H1 (cell line): ENCODE measurements around the gene PRR36. TPM values are rescaled to one million over a fixed set of nuclear protein-coding genes. Genes with fewer than 3 reads are reported as not detected.

Source experiments
- CTCF ChIA-PET: fragments of 300-600 bp; sonication (Branson Sonifier 250); formaldehyde crosslinking; loops from one replicate; lab custom pipeline; 2021; ENCODE audit not compliant: partially characterized antibody; lab: Charles Lee
- POLR2A ChIA-PET: fragments of 300-600 bp; sonication (Branson Sonifier 250); formaldehyde crosslinking; loops from one replicate; lab custom pipeline; 2021; ENCODE audit warnings: inconsistent platforms; ENCODE audit not compliant: partially characterized antibody; lab: Charles Lee
- DNase-seq, 2 experiments: peaks; one replicate each; pipeline versions ENCODE4 v3.0.0 to v3.0.0-alpha.2; 2010 to 2022; ENCODE audit warnings: low spot score in 2 of 2, low read depth in 1 of 2, mixed read lengths in 1 of 2
- FAIRE-seq: peaks from 2 replicates; lab custom pipeline; 2011; peaks lifted over from hg19 to GRCh38; lab: Jason Lieb, UNC
- H2AFZ ChIP-seq: 2 replicates; pipeline ENCODE4 v1.8.1; 2012; ENCODE audit warnings: low read length, inconsistent platforms
- H2AK5ac ChIP-seq: 2 replicates; pipeline ENCODE4 v1.6.1; 2013; ENCODE audit warnings: low read depth, low read length
- H2BK120ac ChIP-seq: replicated peaks from 2 replicates; pipeline ENCODE3; 2013; ENCODE audit warnings: low read depth, low read length, inconsistent platforms
- H2BK12ac ChIP-seq: 2 replicates; pipeline ENCODE4 v1.6.1; 2013; ENCODE audit warnings: low read depth, low read length
- H2BK15ac ChIP-seq: 2 replicates; pipeline ENCODE4 v1.6.1; 2013; ENCODE audit warnings: low read length
- H2BK20ac ChIP-seq: 2 replicates; pipeline ENCODE4 v1.6.1; 2013; ENCODE audit warnings: low read length
- H2BK5ac ChIP-seq: 2 replicates; pipeline ENCODE4 v1.6.1; 2013; ENCODE audit warnings: low read depth, low read length
- H3K14ac ChIP-seq: 2 replicates; pipeline ENCODE4 v1.6.1; 2013; ENCODE audit warnings: inconsistent platforms; ENCODE audit not compliant: insufficient read length
- H3K18ac ChIP-seq: 2 replicates; pipeline ENCODE4 v1.6.1; 2013; ENCODE audit warnings: low read length; ENCODE audit errors: extremely low read depth
- H3K23ac ChIP-seq: 2 replicates; pipeline ENCODE4 v1.6.1; 2013; ENCODE audit warnings: inconsistent platforms; ENCODE audit not compliant: insufficient read length
- H3K23me2 ChIP-seq: 2 replicates; pipeline ENCODE4 v1.6.1; 2013; ENCODE audit warnings: low read depth, low read length
- H3K27ac ChIP-seq: 2 replicates; pipeline ENCODE4 v1.6.1; 2011; ENCODE audit warnings: low read depth, low read length, inconsistent platforms
- H3K27me3 ChIP-seq, 4 experiments: replicated peaks in 1 of 4; 1 replicate in 1 of 4; 2 replicates in 3 of 4; pipeline versions ENCODE4 v1.6.1 to v1.8.1; 2011 to 2013; ENCODE audit warnings: low read length in 3 of 4, mild to moderate bottlenecking in 3 of 4, inconsistent platforms in 2 of 4, mixed read lengths in 2 of 4, moderate library complexity in 1 of 4; ENCODE audit not compliant: control insufficient read depth in 3 of 4, insufficient read depth in 3 of 4; ENCODE audit errors: extremely low read depth in 1 of 4
- H3K36me3 ChIP-seq, 4 experiments: 2 replicates each; pipeline versions ENCODE4 v1.6.1 to v1.8.1; 2011 to 2013; ENCODE audit warnings: mild to moderate bottlenecking in 4 of 4, low read length in 3 of 4, moderate library complexity in 2 of 4, control low read depth in 1 of 4, inconsistent platforms in 1 of 4; ENCODE audit not compliant: insufficient read depth in 4 of 4, control insufficient read depth in 2 of 4
- H3K4ac ChIP-seq: replicated peaks from 2 replicates; pipeline ENCODE3; 2013; ENCODE audit warnings: low read length, low read depth, mixed read lengths, inconsistent platforms; ENCODE audit not compliant: insufficient read length
- H3K4me1 ChIP-seq, 4 experiments: replicated peaks in 1 of 4; 1 replicate in 1 of 4; 2 replicates in 3 of 4; pipeline versions ENCODE4 v1.6.1 to v1.8.1; 2011 to 2013; ENCODE audit warnings: low read length in 3 of 4, inconsistent platforms in 2 of 4, mixed read lengths in 1 of 4; ENCODE audit not compliant: insufficient read depth in 4 of 4, control insufficient read depth in 3 of 4
- H3K4me2 ChIP-seq, 2 experiments: 2 replicates each; pipeline versions ENCODE4 v1.6.1 to v1.8.1; 2011 to 2013; ENCODE audit warnings: low read depth in 2 of 2, low read length in 2 of 2, control low read depth in 1 of 2, inconsistent platforms in 1 of 2, mild to moderate bottlenecking in 1 of 2; ENCODE audit not compliant: insufficient read depth in 1 of 2
- H3K4me3 ChIP-seq, 4 experiments: fragments of 200-600, 300-600 bp in 1 of 4; sonication (generic), shearing (Covaris generic), sonication (Bioruptor Twin) in 1 of 4; 2 replicates each; pipeline versions ENCODE4 v1.5.1 to v1.8.1; 2011 to 2016; ENCODE audit warnings: low read length in 4 of 4, low read depth in 3 of 4, control low read depth in 2 of 4, inconsistent platforms in 2 of 4, mild to moderate bottlenecking in 2 of 4, mixed read lengths in 1 of 4, moderate library complexity in 1 of 4; ENCODE audit not compliant: insufficient read depth in 2 of 4; ENCODE audit errors: extremely low read depth in 1 of 4
- H3K56ac ChIP-seq: replicated peaks from 2 replicates; pipeline ENCODE3; 2013; ENCODE audit warnings: low read depth, mild to moderate bottlenecking, mixed read lengths, low read length, inconsistent platforms; ENCODE audit not compliant: insufficient read length
- H3K79me1 ChIP-seq: 2 replicates; pipeline ENCODE4 v1.6.1; 2013; ENCODE audit warnings: low read depth, low read length, control low read depth
- H3K79me2 ChIP-seq, 2 experiments: 2 replicates each; pipeline versions ENCODE4 v1.6.1 to v1.8.1; 2012 to 2013; ENCODE audit warnings: low read length in 2 of 2, mild to moderate bottlenecking in 2 of 2, inconsistent platforms in 1 of 2; ENCODE audit not compliant: insufficient read depth in 2 of 2, control insufficient read depth in 1 of 2
- H3K9ac ChIP-seq, 4 experiments: replicated peaks in 1 of 4; 1 replicate in 1 of 4; 2 replicates in 3 of 4; pipeline versions ENCODE4 v1.6.1 to v1.8.1; 2011 to 2013; ENCODE audit warnings: low read depth in 3 of 4, low read length in 3 of 4, control low read depth in 2 of 4, mild to moderate bottlenecking in 2 of 4, moderate library complexity in 2 of 4, inconsistent platforms in 1 of 4; ENCODE audit errors: extremely low read depth in 1 of 4
- H3K9me3 ChIP-seq, 2 experiments: 2 replicates each; pipeline versions ENCODE4 v1.6.1 to v1.8.1; 2012 to 2013; ENCODE audit warnings: mild to moderate bottlenecking in 2 of 2, moderate library complexity in 2 of 2, control low read depth in 1 of 2, inconsistent platforms in 1 of 2, low read depth in 1 of 2, low read length in 1 of 2, mixed read lengths in 1 of 2; ENCODE audit not compliant: insufficient read depth in 2 of 2
- H4K20me1 ChIP-seq, 2 experiments: replicated peaks in 1 of 2; 2 replicates each; pipeline versions ENCODE3 to v1.8.1; 2011 to 2013; ENCODE audit warnings: inconsistent platforms in 2 of 2, low read length in 2 of 2, mild to moderate bottlenecking in 1 of 2; ENCODE audit not compliant: insufficient read depth in 2 of 2, control insufficient read depth in 1 of 2
- H4K5ac ChIP-seq: 2 replicates; pipeline ENCODE4 v1.6.1; 2013; ENCODE audit warnings: low read length, low read depth, mixed read lengths, inconsistent platforms; ENCODE audit not compliant: insufficient read length
- H4K8ac ChIP-seq: 2 replicates; pipeline ENCODE4 v1.8.0; 2013; ENCODE audit warnings: mild to moderate bottlenecking, moderate library complexity, low read length, inconsistent platforms; ENCODE audit not compliant: insufficient read depth; ENCODE audit errors: extremely low read depth
- H4K91ac ChIP-seq: replicated peaks from 2 replicates; pipeline ENCODE3; 2013; ENCODE audit warnings: low read length, mixed read lengths, inconsistent platforms; ENCODE audit not compliant: insufficient read length
- ATF3 ChIP-seq: IDR thresholded peaks from 2 replicates; pipeline ENCODE4 v1.6.1; 2011; ENCODE audit warnings: low read depth, mild to moderate bottlenecking, low read length; ENCODE audit not compliant: insufficient read depth
- BACH1 ChIP-seq: IDR thresholded peaks from 2 replicates; pipeline ENCODE4 v1.6.1; 2012; ENCODE audit warnings: low read length, improper control_type of control experiment
- BCL11A ChIP-seq, 2 experiments: IDR thresholded peaks; one replicate each; pipeline ENCODE4 v1.6.1; 2011; ENCODE audit warnings: low read depth in 2 of 2, low read length in 2 of 2, mild to moderate bottlenecking in 2 of 2
- CHD2 ChIP-seq: IDR thresholded peaks from 2 replicates; pipeline ENCODE4 v1.6.1; 2012; ENCODE audit warnings: low read length, improper control_type of control experiment
- EP300 ChIP-seq, 2 experiments: IDR thresholded peaks; 1 replicate in 1 of 2; 2 replicates in 1 of 2; pipeline ENCODE4 v1.6.1; 2011 to 2012; ENCODE audit warnings: low read depth in 2 of 2, low read length in 2 of 2, mild to moderate bottlenecking in 2 of 2, borderline replicate concordance in 1 of 2, inconsistent platforms in 1 of 2, moderate library complexity in 1 of 2
- KDM4A ChIP-seq: IDR thresholded peaks from one replicate; pipeline ENCODE4 v1.7.1; 2012; ENCODE audit warnings: low read depth, mild to moderate bottlenecking, moderate library complexity, low read length, inconsistent platforms; ENCODE audit not compliant: severe bottlenecking
- MAX ChIP-seq: IDR thresholded peaks from 2 replicates; pipeline ENCODE4 v1.6.1; 2012; ENCODE audit warnings: inconsistent platforms
- NANOG ChIP-seq: IDR thresholded peaks from 2 replicates; pipeline ENCODE4 v1.6.1; 2011; ENCODE audit warnings: low read length, low read depth, mild to moderate bottlenecking, inconsistent platforms; ENCODE audit not compliant: insufficient read depth, poor library complexity, severe bottlenecking
- PHF8 ChIP-seq: fragments of 200-600 bp; sonication (generic); conservative IDR thresholded peaks from 2 replicates; pipeline ENCODE4 v1.7.1; 2012; ENCODE audit warnings: low read depth, mild to moderate bottlenecking, inconsistent platforms, low read length, moderate library complexity
- POU5F1 ChIP-seq: IDR thresholded peaks from 2 replicates; pipeline ENCODE4 v1.6.1; 2011; ENCODE audit warnings: low read depth, mild to moderate bottlenecking, low read length, moderate library complexity
- RFX5 ChIP-seq: IDR thresholded peaks from 2 replicates; pipeline ENCODE4 v1.6.1; 2011; ENCODE audit warnings: low read depth, low read length, improper control_type of control experiment, borderline replicate concordance
- SAP30 ChIP-seq: fragments of 300-600 bp; sonication (generic); IDR thresholded peaks from 2 replicates; pipeline ENCODE4 v1.7.1; 2012; ENCODE audit warnings: low read length, moderate library complexity, mild to moderate bottlenecking, inconsistent platforms; ENCODE audit not compliant: insufficient read depth, insufficient replicate concordance
- SRF ChIP-seq: IDR thresholded peaks from 2 replicates; pipeline ENCODE4 v1.6.1; 2011; ENCODE audit warnings: mild to moderate bottlenecking, low read depth, low read length, moderate library complexity
- WGBS, 2 experiments: shearing (Covaris generic) in 1 of 2; methylation state at CpG; one replicate each; pipeline versions ENCODE4 v1.1.6 to v1.1.7; 2013 to 2015; ENCODE audit warnings: low lambda C conversion rate in 2 of 2, mixed read lengths in 2 of 2, inconsistent platforms in 1 of 2, low coverage in 1 of 2, missing lambda C conversion rate in 1 of 2; ENCODE audit not compliant: insufficient replicate concordance in 2 of 2, insufficient coverage in 1 of 2, insufficient read length in 1 of 2; ENCODE audit errors: extremely low coverage in 1 of 2, missing lambda C conversion rate in 1 of 2; 5-methylcytosine and 5-hydroxymethylcytosine counted together
- polyA plus RNA-seq, 7 experiments: library from polyadenylated mRNA; depleted of rRNA in 3 of 7; stranded (reverse) in 5 of 7; unstranded in 2 of 7; fragments of >200 nt in 5 of 7; fragments of 200-250 nt in 2 of 7; gene quantifications; 1 replicate in 5 of 7; 2 replicates in 1 of 7; 4 replicates in 1 of 7; pipeline versions ENCODE4 v1.2.1 to v1.2.3, GENCODE V29; 2011 to 2013; ENCODE audit warnings: missing spikeins in 2 of 7, mixed read lengths in 2 of 7
- total RNA-seq: library from RNA; stranded (reverse); fragmentation: NEBNext Ultra II Directional; extraction: Animal tissue kit (Norgen Biotek cat#: 25700); gene quantifications from 2 replicates; pipeline ENCODE4 v1.2.1, GENCODE V29; 2021

Gene PRR36
- total and polyA plus RNA-seq, 2 of the 8 experiments (the other 6 are each of a cell fraction or from before 2014, with no cell fraction given), result 1.6 to 23.9 TPM

GRCh38 chr19:7818806-7819205, 55.4 kb downstream of the PRR36 start:
- no peaks in the 10 kb centered on the region for H3K23me2 ChIP-seq
- H2AK5ac ChIP-seq, result no peak overlapping the region
- H4K20me1 ChIP-seq, result no peaks in the 10 kb centered on the region
- H3K4me3 ChIP-seq, result no peak overlapping the region
- H3K23ac ChIP-seq, result no peak overlapping the region
- H2BK15ac ChIP-seq, result no peak overlapping the region
- H3K14ac ChIP-seq, result no peak overlapping the region
- H3K4ac ChIP-seq, result no peak overlapping the region
- no peak overlapping the region for H4K8ac ChIP-seq
- POLR2A ChIA-PET, result interaction anchor here (0.9 to 1.8 kb wide), 3 partner anchors 9 to 175 kb away, joined by 3 to 5 read pairs (median 3); no protein-coding TSS in a partner anchor
- no peak overlapping the region for H2BK120ac ChIP-seq
- H3K56ac ChIP-seq, result no peak overlapping the region
- no peaks in the 10 kb centered on the region for H3K79me1 ChIP-seq
- H3K9ac ChIP-seq, result no peak overlapping the region
- no peak overlapping the region for H2BK20ac ChIP-seq
- H2BK12ac ChIP-seq, result no peak overlapping the region
- no peaks in the 10 kb centered on the region; a peak in 1 of 8 replicates for H3K36me3 ChIP-seq
- no peak overlapping the region for H3K27ac ChIP-seq
- H3K9me3 ChIP-seq, result peaks cover 3 to 6% of the 10 kb centered on the region in 2 experiments; a peak in 1 of 4 replicates
- WGBS, 2 experiments, result 66% methylated on average over 2 of the region's 2 CpGs; no CpG with 5 or more reads in 1 of the 2 experiments
- no peak overlapping the region for H2AFZ ChIP-seq
- no peaks in the 10 kb centered on the region for H3K79me2 ChIP-seq
- DNase-seq, result no peak
- no peaks in the 10 kb centered on the region; a peak in 2 of 7 replicates for H3K27me3 ChIP-seq
- FAIRE-seq, result no peak
- H3K18ac ChIP-seq, result no peak overlapping the region
- CTCF ChIA-PET, result interaction anchor here (1.0 to 3.8 kb wide), 4 partner anchors 13 to 138 kb away, joined by 3 to 13 read pairs (median 4); partner anchors contain the start of gene TRAPPC5
- H4K5ac ChIP-seq, result no peak overlapping the region
- no peak overlapping the region for H2BK5ac ChIP-seq
- H4K91ac ChIP-seq, result no peak overlapping the region
- no peak overlapping the region for H3K4me2 ChIP-seq
- no peaks in the 10 kb centered on the region for H3K4me1 ChIP-seq
- TF ChIP-seq SRF, result no peak
- TF ChIP-seq BCL11A (IDR thresholded peaks at IDR 0.05; ENCODE audit: low read depth in 2 of 2, low read length in 2 of 2), result no peak
- TF ChIP-seq RFX5, result no peak
- no peak for TF ChIP-seq KDM4A
- TF ChIP-seq CHD2, result no peak
- TF ChIP-seq BACH1, result no peak
- no peak for TF ChIP-seq SAP30
- TF ChIP-seq EP300 (IDR thresholded peaks at IDR 0.05; ENCODE audit: borderline replicate concordance in 1 of 2, low read depth in 2 of 2, low read length in 2 of 2), result no peak
- TF ChIP-seq PHF8, result no peak
- no peak for TF ChIP-seq POU5F1
- TF ChIP-seq ATF3, result no peak
- TF ChIP-seq MAX, result no peak
- TF ChIP-seq NANOG, result no peak
